BJ (cell line): ENCODE results near the gene CPA4. TPM values are rescaled to one million over a fixed set of nuclear protein-coding genes. Genes with fewer than 3 reads are reported as not detected.

Experiments used
- CTCF ChIA-PET: fragments of 350-600 bp; formaldehyde crosslinking; extraction: SDS; loops from one replicate; lab custom pipeline; 2021; ENCODE audit warnings: antibody characterized with exemption, inconsistent platforms; lab: Yijun Ruan, JAX
- POLR2A ChIA-PET: fragments of 300-600 bp; sonication (Branson Sonifier 250); formaldehyde crosslinking; extraction: SDS; loops from one replicate; lab custom pipeline; 2021; ENCODE audit warnings: antibody characterized with exemption; lab: Charles Lee
- DNase-seq: peaks from one replicate; pipeline ENCODE4 v3.0.0-alpha.2; 2011; ENCODE audit warnings: low read depth
- H3K27me3 ChIP-seq: 2 replicates; pipeline ENCODE4 v1.6.0; 2011; ENCODE audit warnings: low read length; ENCODE audit not compliant: control insufficient read depth, insufficient read depth
- H3K36me3 ChIP-seq: 2 replicates; pipeline ENCODE4 v1.5.1; 2011; ENCODE audit warnings: low read length; ENCODE audit not compliant: control insufficient read depth, insufficient read depth
- H3K4me3 ChIP-seq: 2 replicates; pipeline ENCODE4 v1.5.1; 2011; ENCODE audit warnings: low read depth, mild to moderate bottlenecking, control low read depth, low read length
- CTCF ChIP-seq: IDR thresholded peaks from 2 replicates; pipeline ENCODE4 v1.5.1; 2011; ENCODE audit warnings: low read depth, mild to moderate bottlenecking, control low read depth, inconsistent platforms, low read length, moderate library complexity; ENCODE audit not compliant: insufficient read depth
- polyA plus RNA-seq: library from polyadenylated mRNA; depleted of rRNA; stranded (reverse); fragments of >200 nt; gene quantifications from 2 replicates; pipeline ENCODE4 v1.2.3, GENCODE V29; 2011

The CPA4 gene
- polyA plus RNA-seq, 1 experiment: 52.5 TPM

- DNase-seq: no peak
- TF ChIP-seq CTCF: no peak
- POLR2A ChIA-PET: no interaction called here
- H3K36me3 ChIP-seq: no peaks in the 10 kb centered on the region
- no peaks in the 10 kb centered on the region for H3K27me3 ChIP-seq
- H3K4me3 ChIP-seq: no peak overlapping the region
- CTCF ChIA-PET: interaction anchor here (0.6 to 2.2 kb wide), 14 partner anchors 10 to 409 kb away, joined by 3 to 11 read pairs (median 4); partner anchors contain the start of genes CPA4 and TSGA13
Observed at GRCh38 chr7:130276796-130277762, 15.9 kb upstream of the CPA4 start.

GRCh38 chr7:130277763-130278643 lies 15.0 kb upstream of the CPA4 start:
- CTCF ChIA-PET: interaction anchor here (0.6 to 2.2 kb wide), 14 partner anchors 9 to 408 kb away, joined by 3 to 11 read pairs (median 4); partner anchors contain the start of genes CPA2, CPA4, CPA5 and TSGA13
- no peak for DNase-seq
- TF ChIP-seq CTCF: peak; percentile 62
- no peak overlapping the region for H3K4me3 ChIP-seq
- POLR2A ChIA-PET: no interaction called here
- no peaks in the 10 kb centered on the region for H3K27me3 ChIP-seq
- H3K36me3 ChIP-seq: no peaks in the 10 kb centered on the region

GRCh38 chr7:130278860-130279259 lies 14.1 kb upstream of the CPA4 start:
- no peak for TF ChIP-seq CTCF
- Histone ChIP-seq H3K36me3 (no peaks in the 10 kb centered on the region), H3K27me3 (no peaks in the 10 kb centered on the region), H3K4me3 (no peak overlapping the region)
- no peak for DNase-seq
- ChIA-PET CTCF (interaction anchor here (0.7 to 2.2 kb wide), 11 partner anchors 9 to 407 kb away, joined by 3 to 11 read pairs (median 3); partner anchors contain the start of genes CPA2, CPA4, CPA5 and TSGA13), POLR2A (no interaction called here)

- DNase-seq: no peak
Observed at GRCh38 chr7:130279286-130279685, 13.7 kb upstream of the CPA4 start.

More at GRCh38 chr7:130279286-130279685, 13.7 kb upstream of the CPA4 start:
- Histone ChIP-seq H3K4me3 (no peak overlapping the region), H3K27me3 (no peaks in the 10 kb centered on the region), H3K36me3 (no peaks in the 10 kb centered on the region)
- ChIA-PET CTCF (interaction anchor here (0.7 to 1.2 kb wide), 3 partner anchors 14 to 152 kb away, joined by 3 read pairs; partner anchors contain the start of genes CPA4 and CPA5), POLR2A (no interaction called here)
- TF ChIP-seq CTCF: no peak
